HEK293T (cell line): Measurements from ENCODE around the gene ELK1.

Source experiments
- FOXM1 ChIP-seq: fragments of 450-650 bp; IDR thresholded peaks from 2 replicates; pipeline ENCODE4 v1.6.1; 2017; ENCODE audit warnings: mild to moderate bottlenecking, borderline replicate concordance
- LEF1 ChIP-seq: fragments of 450-650 bp; IDR thresholded peaks from 2 replicates; pipeline ENCODE4 v1.6.1; 2017; ENCODE audit warnings: mild to moderate bottlenecking, borderline replicate concordance
- SP1 ChIP-seq: fragments of 450-650 bp; IDR thresholded peaks from 2 replicates; pipeline ENCODE4 v1.6.1; 2017
- TARDBP ChIP-seq: fragments of 450-650 bp; IDR thresholded peaks from 2 replicates; pipeline ENCODE4 v1.6.1; 2016

DNA sequence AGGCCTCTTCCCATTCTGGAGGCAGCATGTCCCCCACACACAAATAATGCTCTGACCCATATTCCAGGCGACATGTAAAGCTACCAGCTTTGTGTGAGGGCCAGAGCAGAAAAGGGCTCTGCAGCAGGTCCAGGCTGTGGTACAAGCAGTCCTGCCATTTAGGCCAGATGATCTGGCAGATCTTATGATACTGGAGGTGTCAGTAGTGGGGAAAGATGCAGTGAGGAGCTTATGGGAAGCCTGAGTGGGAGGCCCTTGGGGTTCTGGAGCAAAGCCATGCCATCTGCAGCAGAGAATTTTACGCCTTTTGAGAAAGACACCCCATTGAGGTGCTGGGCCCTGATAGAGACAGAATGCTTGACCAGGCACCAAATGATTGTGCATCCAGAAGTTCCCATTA is 38.4 kb downstream of the ELK1 start:
- TF ChIP-seq SP1 (no peak), LEF1 (no peak), FOXM1 (no peak), TARDBP (no peak)
